GM23338 (cell line): ENCODE measurements around the gene TECR.

Source experiments
- CTCF ChIP-seq, 2 experiments: fragments of 200-600 bp in 1 of 2; sonication (generic) in 1 of 2; conservative IDR thresholded peaks; 2 replicates each; pipeline versions ENCODE4 v1.5.1 to v1.6.1; 2016 to 2017; ENCODE audit warnings: antibody characterized with exemption in 2 of 2, low read depth in 2 of 2, mild to moderate bottlenecking in 2 of 2, moderate library complexity in 1 of 2
- POLR2AphosphoS5 ChIP-seq: IDR thresholded peaks from 2 replicates; pipeline ENCODE4 v1.6.1; 2016; ENCODE audit warnings: antibody characterized with exemption, low read depth

- TF ChIP-seq CTCF (conservative IDR thresholded peaks at IDR 0.05; ENCODE audit: low read depth in 2 of 2) (no peak), POLR2AphosphoS5 (no peak)
Observed at GRCh38 chr19:14517446-14517839, 12.0 kb upstream of the TECR start.
